Measurements from ENCODE around the gene CCDC24. TPM values are rescaled to one million over a fixed set of nuclear protein-coding genes. Genes with fewer than 3 reads are reported as not detected.

CCDC24 gene
- total RNA-seq, 1 donor from 2014 or later, result 14.9 TPM

DNA sequence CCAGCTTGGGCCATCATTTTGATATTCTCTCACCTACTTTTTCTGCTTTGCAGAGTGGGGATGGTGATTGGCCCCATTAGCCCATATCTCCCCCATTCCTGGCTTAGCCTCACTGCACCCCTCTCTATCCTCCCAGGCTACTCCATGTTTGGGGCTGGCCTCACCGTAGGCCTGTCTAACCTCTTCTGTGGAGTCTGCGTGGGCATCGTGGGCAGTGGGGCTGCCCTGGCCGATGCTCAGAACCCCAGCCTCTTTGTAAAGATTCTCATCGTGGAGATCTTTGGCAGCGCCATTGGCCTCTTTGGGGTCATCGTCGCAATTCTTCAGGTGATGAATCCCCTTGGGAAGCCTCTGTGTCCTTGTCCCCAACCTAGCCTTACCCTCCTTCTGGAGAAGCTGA lies 14.5 kb upstream of the CCDC24 start:
- no peaks in the 10 kb centered on the region for H3K9me3 Mint-ChIP-seq
- H3K4me3 Mint-ChIP-seq, result peak overlapping the region; percentile 95
- no peaks in the 10 kb centered on the region for H3K27me3 Mint-ChIP-seq
- H3K27ac Mint-ChIP-seq, result peak overlapping the region; percentile 18
- TF ChIP-seq, protein P1, sequence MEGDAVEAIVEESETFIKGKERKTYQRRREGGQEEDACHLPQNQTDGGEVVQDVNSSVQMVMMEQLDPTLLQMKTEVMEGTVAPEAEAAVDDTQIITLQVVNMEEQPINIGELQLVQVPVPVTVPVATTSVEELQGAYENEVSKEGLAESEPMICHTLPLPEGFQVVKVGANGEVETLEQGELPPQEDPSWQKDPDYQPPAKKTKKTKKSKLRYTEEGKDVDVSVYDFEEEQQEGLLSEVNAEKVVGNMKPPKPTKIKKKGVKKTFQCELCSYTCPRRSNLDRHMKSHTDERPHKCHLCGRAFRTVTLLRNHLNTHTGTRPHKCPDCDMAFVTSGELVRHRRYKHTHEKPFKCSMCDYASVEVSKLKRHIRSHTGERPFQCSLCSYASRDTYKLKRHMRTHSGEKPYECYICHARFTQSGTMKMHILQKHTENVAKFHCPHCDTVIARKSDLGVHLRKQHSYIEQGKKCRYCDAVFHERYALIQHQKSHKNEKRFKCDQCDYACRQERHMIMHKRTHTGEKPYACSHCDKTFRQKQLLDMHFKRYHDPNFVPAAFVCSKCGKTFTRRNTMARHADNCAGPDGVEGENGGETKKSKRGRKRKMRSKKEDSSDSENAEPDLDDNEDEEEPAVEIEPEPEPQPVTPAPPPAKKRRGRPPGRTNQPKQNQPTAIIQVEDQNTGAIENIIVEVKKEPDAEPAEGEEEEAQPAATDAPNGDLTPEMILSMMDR (conservative IDR thresholded peaks at IDR 0.05), result no peak
- no peak for DNase-seq (ENCODE audit: extremely low spot score, unreplicated experiment)
- H3K4me1 Mint-ChIP-seq (ENCODE audit: unreplicated experiment), result peaks cover 47% of the 10 kb centered on the region
- peaks cover 27% of the 10 kb centered on the region for H3K36me3 Mint-ChIP-seq

DNA sequence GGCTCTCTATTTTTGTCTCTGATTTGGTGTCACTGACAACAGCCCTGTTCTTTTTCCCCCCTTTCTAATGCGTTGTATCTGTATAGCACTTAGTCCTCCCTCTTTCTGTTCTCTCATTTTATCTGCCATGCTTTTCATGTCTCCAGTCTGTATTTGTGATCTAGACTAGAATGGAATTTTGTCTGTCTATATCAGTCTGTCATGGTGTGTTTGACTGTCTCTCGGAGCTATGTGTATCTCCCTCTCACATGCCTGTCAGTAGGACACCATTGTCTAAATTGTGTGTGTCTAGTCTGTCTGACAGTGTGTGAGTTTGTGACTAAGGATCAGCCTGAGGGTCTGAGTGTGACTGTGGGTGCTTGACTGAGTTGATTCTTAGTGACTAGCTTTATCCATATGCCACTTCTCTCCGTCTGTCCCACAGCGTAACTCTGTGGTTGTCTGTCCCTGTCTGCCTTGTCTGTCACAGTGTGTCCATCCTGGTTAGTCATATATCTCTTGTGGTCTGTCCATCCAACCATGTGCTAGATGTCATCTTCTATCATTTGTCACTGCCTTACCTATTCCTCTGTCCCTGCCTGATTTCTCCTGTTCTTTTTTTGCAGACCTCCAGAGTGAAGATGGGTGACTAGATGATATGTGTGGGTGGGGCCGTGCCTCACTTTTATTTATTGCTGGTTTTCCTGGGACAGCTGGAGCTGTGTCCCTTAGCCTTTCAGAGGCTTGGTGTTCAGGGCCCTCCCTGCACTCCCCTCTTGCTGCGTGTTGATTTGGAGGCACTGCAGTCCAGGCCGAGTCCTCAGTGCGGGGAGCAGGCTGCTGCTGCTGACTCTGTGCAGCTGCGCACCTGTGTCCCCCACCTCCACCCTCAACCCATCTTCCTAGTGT lies 13.8 kb upstream of the CCDC24 start:
- no peaks in the 10 kb centered on the region for H3K9me3 Mint-ChIP-seq
- H3K4me3 Mint-ChIP-seq, result peak overlapping the region; percentile 95
- H3K4me1 Mint-ChIP-seq (ENCODE audit: unreplicated experiment), result peaks cover 50% of the 10 kb centered on the region
- H3K27me3 Mint-ChIP-seq, result no peaks in the 10 kb centered on the region
- peak overlapping the region; percentile 18 for H3K27ac Mint-ChIP-seq
- TF ChIP-seq, protein P1 (conservative IDR thresholded peaks at IDR 0.05), result no peak
- peaks cover 30% of the 10 kb centered on the region for H3K36me3 Mint-ChIP-seq
- no peak for DNase-seq (ENCODE audit: extremely low spot score, unreplicated experiment)

DNA sequence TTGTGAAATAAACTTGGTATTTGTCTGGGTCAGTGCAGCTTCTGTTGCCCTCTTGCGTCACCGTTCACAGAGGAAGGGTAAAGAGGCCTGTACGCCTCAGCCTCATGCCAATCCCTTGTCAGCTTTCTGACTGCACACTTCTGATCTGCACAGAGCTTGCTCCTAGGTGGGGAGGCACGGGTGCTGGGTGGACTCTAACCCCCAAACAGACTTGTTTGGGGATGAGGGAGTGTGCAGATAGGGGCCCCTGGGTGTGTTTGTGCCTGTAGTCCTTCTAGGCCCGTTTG lies 13.2 kb upstream of the CCDC24 start:
- TF ChIP-seq, protein P1 (conservative IDR thresholded peaks at IDR 0.05), result no peak
- Mint-ChIP-seq H3K9me3 (no peaks in the 10 kb centered on the region), H3K4me3 (peak overlapping the region; percentile 95), H3K4me1 (ENCODE audit: unreplicated experiment) (peaks cover 56% of the 10 kb centered on the region), H3K36me3 (peaks cover 32% of the 10 kb centered on the region), H3K27ac (peak overlapping the region; percentile 80), H3K27me3 (no peaks in the 10 kb centered on the region)
- no peak for DNase-seq (ENCODE audit: extremely low spot score, unreplicated experiment)

DNA sequence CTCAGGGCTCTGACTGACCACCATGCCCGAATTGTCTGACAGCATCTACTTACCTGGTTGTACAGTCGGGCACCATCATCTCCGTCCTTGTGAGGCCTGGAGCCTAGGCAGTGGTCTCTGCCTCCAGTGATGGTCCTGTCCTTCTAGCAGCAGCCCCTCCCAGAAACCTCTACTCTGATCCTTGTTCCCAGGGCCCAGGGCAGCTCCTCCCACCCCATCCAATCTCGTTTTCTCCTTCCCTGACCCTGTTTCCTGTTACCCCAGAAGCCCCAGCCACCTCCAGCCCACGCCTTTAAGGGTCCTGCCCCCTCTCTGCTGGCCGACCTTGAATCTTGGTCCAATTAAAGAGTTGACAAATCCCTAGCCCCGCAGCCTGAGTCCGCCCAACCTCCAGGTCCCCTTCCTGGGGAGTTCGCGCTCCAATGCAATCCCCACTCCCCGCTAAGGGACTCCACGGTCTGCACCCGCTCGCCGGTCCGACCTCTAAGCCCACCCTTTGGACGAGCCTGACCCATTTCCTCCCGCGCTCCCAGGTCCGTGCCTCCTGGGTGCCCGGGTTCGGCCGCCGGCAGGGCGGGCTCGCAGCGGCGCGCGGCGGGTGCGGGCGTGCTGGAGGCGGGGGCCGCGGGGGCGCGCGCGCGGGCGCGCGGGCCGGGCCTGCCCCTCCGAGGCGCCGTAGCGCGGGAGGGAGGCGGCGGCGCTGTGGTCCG lies 12.7 kb upstream of the CCDC24 start, which contains the start of gene B4GALT2:
Gene B4GALT2, plus strand, starts transcription at position 660 of the 710 bp plus-strand sequence. CDS start 1,951 bp downstream, outside the sequence.
- DNase-seq (ENCODE audit: extremely low spot score, unreplicated experiment), result peak; percentile 76
- peak within 1 kb of the TSS; percentile 82 for H3K27ac Mint-ChIP-seq
- H3K9me3 Mint-ChIP-seq, result no peaks in the 10 kb centered on the region
- no peaks in the 10 kb centered on the region for H3K27me3 Mint-ChIP-seq
- peaks cover 55% of the 10 kb centered on the region for H3K4me1 Mint-ChIP-seq (ENCODE audit: unreplicated experiment)
- H3K4me3 Mint-ChIP-seq, result peak within 1 kb of the TSS; percentile 95
- TF ChIP-seq, protein P1 (conservative IDR thresholded peaks at IDR 0.05), result no peak
- peaks cover 36% of the 10 kb centered on the region for H3K36me3 Mint-ChIP-seq

DNA sequence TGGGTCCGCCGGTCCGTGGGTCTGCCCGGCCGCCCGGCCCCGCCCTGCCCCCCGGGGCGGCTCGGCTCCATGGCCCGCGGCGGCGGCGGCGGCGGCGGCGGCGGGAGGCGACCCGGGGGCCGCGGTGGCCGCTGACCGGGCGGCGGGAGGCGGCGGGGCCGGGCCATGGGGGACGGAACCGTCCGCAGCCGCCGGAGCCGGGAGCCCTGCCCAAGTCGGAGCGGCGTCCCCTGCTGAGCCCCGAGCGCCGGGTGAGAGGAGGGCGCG lies 12.2 kb upstream of the CCDC24 start:
- no peak overlapping the region for H3K4me3 Mint-ChIP-seq
- H3K36me3 Mint-ChIP-seq, result peaks cover 36% of the 10 kb centered on the region
- no peaks in the 10 kb centered on the region for H3K9me3 Mint-ChIP-seq
- TF ChIP-seq, protein P1 (conservative IDR thresholded peaks at IDR 0.05), result no peak
- no peaks in the 10 kb centered on the region for H3K27me3 Mint-ChIP-seq
- H3K4me1 Mint-ChIP-seq (ENCODE audit: unreplicated experiment), result peaks cover 50% of the 10 kb centered on the region
- DNase-seq (ENCODE audit: extremely low spot score, unreplicated experiment), result no peak
- H3K27ac Mint-ChIP-seq, result no peak overlapping the region
